Measurements from ENCODE around the gene GDF2.

GDF2 gene

GRCh38 chr10:47335906-47336305, 13.7 kb downstream of the GDF2 start:
- no peak for DNase-seq

- DNase-seq = no peak
Measured at GRCh38 chr10:47336387-47337134, 14.3 kb downstream of the GDF2 start.

- no peak for DNase-seq
Measured at GRCh38 chr10:47337310-47337709, 15.1 kb downstream of the GDF2 start.

GRCh38 chr10:47339186-47339735, 17.0 kb downstream of the GDF2 start:
- DNase-seq = no peak

- no peak for DNase-seq
Measured at GRCh38 chr10:47339759-47340607, 17.7 kb downstream of the GDF2 start.

- peak; percentile 5 for DNase-seq
Measured at GRCh38 chr10:47340608-47341170, 18.4 kb downstream of the GDF2 start.

- DNase-seq = no peak
Measured at GRCh38 chr10:47344996-47345870, 23.0 kb downstream of the GDF2 start.

- DNase-seq = peak; percentile 24
Measured at GRCh38 chr10:47346581-47347302, 24.5 kb downstream of the GDF2 start.

- no peak for DNase-seq
Measured at GRCh38 chr10:47347303-47347675, 25.0 kb downstream of the GDF2 start.

- DNase-seq = no peak
Measured at GRCh38 chr10:47348138-47348651, 25.9 kb downstream of the GDF2 start, which contains the start of gene RBP3. Gene RBP3 (plus strand): TSS chr10:47348363. CDS start chr10:47348485, 122 bp downstream.

GRCh38 chr10:47348661-47349470, 26.6 kb downstream of the GDF2 start:
- DNase-seq = no peak

GRCh38 chr10:47349516-47349915, 27.3 kb downstream of the GDF2 start:
- no peak for DNase-seq

GRCh38 chr10:47349941-47350371, 27.7 kb downstream of the GDF2 start:
- DNase-seq = no peak

- DNase-seq = no peak
Measured at GRCh38 chr10:47350671-47351640, 28.7 kb downstream of the GDF2 start.

GRCh38 chr10:47351899-47352815, 29.9 kb downstream of the GDF2 start:
- no peak for DNase-seq

- no peak for DNase-seq
Measured at GRCh38 chr10:47353351-47353750, 31.1 kb downstream of the GDF2 start.

- no peak for DNase-seq
Measured at GRCh38 chr10:47354165-47354564, 31.9 kb downstream of the GDF2 start.

- DNase-seq = no peak
Measured at GRCh38 chr10:47354900-47355299, 32.6 kb downstream of the GDF2 start.

All from NCI-H1092 (cell line).